ENCODE results near the gene ZCCHC17.

The ZCCHC17 gene

DNA sequence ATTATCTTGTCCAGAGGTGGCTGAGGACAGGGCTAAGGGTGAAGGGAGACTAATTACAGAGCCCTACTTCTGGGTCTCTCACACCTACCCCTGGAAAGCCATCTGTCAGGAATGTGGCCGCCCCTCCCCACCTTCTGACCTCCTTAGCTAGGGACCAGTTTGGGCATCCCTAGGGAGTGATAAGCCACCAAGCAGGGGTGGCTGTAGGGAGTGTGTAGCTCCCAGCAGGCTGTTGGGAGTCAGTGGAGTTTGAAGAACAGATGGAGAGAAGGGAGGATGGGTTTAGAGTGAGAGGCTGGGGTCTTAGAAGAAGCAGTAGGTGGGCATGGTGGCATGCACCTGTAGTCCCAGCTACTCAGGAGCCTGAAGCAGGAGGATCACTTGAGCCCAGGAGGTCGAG, 115.4 kb downstream of the ZCCHC17 start:
- Histone ChIP-seq H3K4me3 (peak overlapping the region in 1 of 7 experiments; percentile 76), H3K27ac (no peak overlapping the region)

DNA sequence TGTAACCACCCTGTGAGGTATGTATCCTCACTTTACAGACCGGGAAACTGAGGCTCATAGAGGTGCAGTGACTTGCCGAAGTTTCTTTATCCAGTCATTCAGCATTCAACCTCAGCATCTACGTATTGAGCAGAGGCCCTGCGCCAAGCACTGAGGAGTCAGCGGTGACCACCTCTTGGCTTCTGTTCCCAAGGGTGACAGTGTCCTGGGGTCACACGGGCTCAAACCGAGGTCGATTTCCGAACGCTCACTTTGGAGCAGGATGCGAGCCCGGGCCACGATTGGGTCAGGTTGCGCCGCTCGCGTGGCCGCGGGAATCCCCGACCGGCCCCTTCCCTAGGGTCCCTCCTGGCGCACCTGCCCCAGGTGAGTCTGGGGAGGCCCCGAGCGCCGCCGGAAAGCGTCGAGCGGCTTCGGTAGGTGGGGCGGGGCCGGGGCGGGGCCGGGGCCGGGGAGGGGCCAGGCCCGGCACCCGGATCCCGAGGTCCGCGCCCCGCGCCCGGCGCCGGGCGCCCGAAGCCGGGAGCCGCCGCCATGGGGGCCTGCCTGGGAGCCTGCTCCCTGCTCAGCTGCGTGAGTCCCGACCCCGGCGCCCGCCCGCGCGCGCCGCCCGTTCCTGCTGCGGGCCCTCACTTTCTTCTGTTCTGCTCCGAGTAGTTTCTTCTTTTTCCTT, 116.0 kb downstream of the ZCCHC17 start, which contains the start of gene SERINC2:
Gene SERINC2 (plus strand): TSS at position 482 of the 673 bp plus-strand sequence. CDS start 53 bp downstream, at position 535.
- peak within 1 kb of the TSS; percentile 61 to 96 (median 84) for H3K27ac ChIP-seq

GRCh38 chr1:31413405-31414001, 116.7 kb downstream of the ZCCHC17 start:
- peak overlapping the region; percentile 55 to 94 (median 66) for H3K4me3 ChIP-seq
- H3K27ac ChIP-seq, result peak overlapping the region; percentile 61 to 96 (median 84)

More for the DNA sequence above, 116.0 kb downstream of the ZCCHC17 start, which contains the start of gene SERINC2:
- peak within 1 kb of the TSS; percentile 55 to 94 (median 66) for H3K4me3 ChIP-seq
